GM21515 (cell line): ENCODE measurements around the gene GPC1.

Experiments used
- ATAC-seq: cut with Tn5 transposase; IDR thresholded peaks from one replicate; pipeline ENCODE4 v1.9.1; 2021; ENCODE audit not compliant: unreplicated experiment

Gene GPC1

GRCh38 chr2:240396623-240397541, 38.6 kb upstream of the GPC1 start:
- no peak for ATAC-seq

- ATAC-seq, result no peak
Observed at GRCh38 chr2:240397542-240397916, 37.9 kb upstream of the GPC1 start.

GRCh38 chr2:240397924-240398645, 37.4 kb upstream of the GPC1 start:
- no peak for ATAC-seq

GRCh38 chr2:240398661-240399267, 36.7 kb upstream of the GPC1 start:
- no peak for ATAC-seq

GRCh38 chr2:240399419-240400324, 35.8 kb upstream of the GPC1 start:
- no peak for ATAC-seq

- ATAC-seq, result no peak
Observed at GRCh38 chr2:240400371-240401161, 34.9 kb upstream of the GPC1 start.

- ATAC-seq, result no peak
Observed at GRCh38 chr2:240401308-240401707, 34.2 kb upstream of the GPC1 start.

- no peak for ATAC-seq
Observed at GRCh38 chr2:240401781-240402551, 33.5 kb upstream of the GPC1 start.

- no peak for ATAC-seq
Observed at GRCh38 chr2:240402566-240403272, 32.7 kb upstream of the GPC1 start.

- ATAC-seq, result no peak
Observed at GRCh38 chr2:240403396-240404104, 31.9 kb upstream of the GPC1 start.

GRCh38 chr2:240404174-240404852, 31.1 kb upstream of the GPC1 start:
- ATAC-seq, result no peak

- ATAC-seq, result no peak
Observed at GRCh38 chr2:240405133-240405532, 30.3 kb upstream of the GPC1 start.

- no peak for ATAC-seq
Observed at GRCh38 chr2:240405684-240406313, 29.7 kb upstream of the GPC1 start.

- no peak for ATAC-seq
Observed at GRCh38 chr2:240407090-240407489, 28.4 kb upstream of the GPC1 start.

GRCh38 chr2:240410004-240410403, 25.5 kb upstream of the GPC1 start:
- ATAC-seq, result no peak

GRCh38 chr2:240410808-240411207, 24.7 kb upstream of the GPC1 start:
- no peak for ATAC-seq
